Loucy (cell line): ENCODE results near the gene VHLL.
"Not testable (repeated sequence)": the region's sequence is repeated elsewhere in the genome, so short reads cannot be mapped to it uniquely, and the experiment has no call there.

Experiments used
- H2AFZ ChIP-seq: fragments of 200-600 bp; sonication (generic); 2 replicates; pipeline ENCODE4 v1.6.0; 2016; ENCODE audit warnings: antibody characterized with exemption, mild to moderate bottlenecking, low read length, moderate library complexity
- H3F3A ChIP-seq: fragments of 200-600 bp; 2 replicates; pipeline ENCODE4 v1.6.0; 2016; ENCODE audit warnings: antibody characterized with exemption, low read depth, mild to moderate bottlenecking
- H3K27me3 ChIP-seq: fragments of 200-600 bp; sonication (generic); 2 replicates; pipeline ENCODE4 v1.6.1; 2014; ENCODE audit warnings: low read length, mild to moderate bottlenecking; ENCODE audit not compliant: insufficient read depth, poor library complexity, severe bottlenecking
- H3K36me3 ChIP-seq: fragments of 200-600 bp; sonication (generic); 2 replicates; pipeline ENCODE4 v1.6.1; 2016; ENCODE audit warnings: low read length; ENCODE audit not compliant: insufficient read depth
- H3K4me1 ChIP-seq: fragments of 200-600 bp; sonication (generic); 2 replicates; pipeline ENCODE4 v1.5.1; 2014; ENCODE audit warnings: low read length, mild to moderate bottlenecking; ENCODE audit not compliant: insufficient read depth, poor library complexity, severe bottlenecking
- H3K4me2 ChIP-seq: fragments of 200-600 bp; sonication (generic); 2 replicates; pipeline ENCODE4 v1.6.0; 2014; ENCODE audit warnings: antibody characterized with exemption, low read length, low read depth, mild to moderate bottlenecking; ENCODE audit not compliant: poor library complexity, severe bottlenecking
- H3K4me3 ChIP-seq: fragments of 200-600 bp; sonication (generic); 2 replicates; pipeline ENCODE4 v1.5.1; 2014; ENCODE audit warnings: low read length, mild to moderate bottlenecking, mixed read lengths; ENCODE audit not compliant: poor library complexity, severe bottlenecking
- H3K79me2 ChIP-seq: fragments of 200-600 bp; sonication (generic); 2 replicates; pipeline ENCODE4 v1.6.1; 2014; ENCODE audit warnings: low read length; ENCODE audit not compliant: insufficient read depth
- H3K9ac ChIP-seq: fragments of 200-600 bp; sonication (generic); 2 replicates; pipeline ENCODE4 v1.6.0; 2014; ENCODE audit warnings: mild to moderate bottlenecking, low read depth, low read length, moderate library complexity; ENCODE audit not compliant: poor library complexity, severe bottlenecking
- H3K9me2 ChIP-seq: fragments of 200-600 bp; sonication (generic); replicated peaks from 2 replicates; pipeline ENCODE4 v1.6.1; 2016; ENCODE audit warnings: low read depth, low read length, mixed read lengths
- H3K9me3 ChIP-seq: fragments of 200-600 bp; sonication (generic); 2 replicates; pipeline ENCODE4 v1.6.1; 2014; ENCODE audit warnings: mild to moderate bottlenecking, antibody characterized with exemption, low read length, low read depth; ENCODE audit not compliant: insufficient read depth
- H4K20me1 ChIP-seq: fragments of 200-600 bp; sonication (generic); 2 replicates; pipeline ENCODE4 v1.6.0; 2014; ENCODE audit warnings: antibody characterized with exemption, low read length, mild to moderate bottlenecking; ENCODE audit not compliant: insufficient read depth, poor library complexity, severe bottlenecking
- CTCF ChIP-seq: fragments of 200-600 bp; sonication (generic); conservative IDR thresholded peaks from 2 replicates; pipeline ENCODE4 v1.5.1; 2014; ENCODE audit warnings: mild to moderate bottlenecking, antibody characterized with exemption, low read length
- EZH2phosphoT487 ChIP-seq: fragments of 200-600 bp; IDR thresholded peaks from 2 replicates; pipeline ENCODE4 v1.6.1; 2018; ENCODE audit warnings: antibody characterized with exemption, mild to moderate bottlenecking, moderate library complexity, borderline replicate concordance

VHLL gene

DNA sequence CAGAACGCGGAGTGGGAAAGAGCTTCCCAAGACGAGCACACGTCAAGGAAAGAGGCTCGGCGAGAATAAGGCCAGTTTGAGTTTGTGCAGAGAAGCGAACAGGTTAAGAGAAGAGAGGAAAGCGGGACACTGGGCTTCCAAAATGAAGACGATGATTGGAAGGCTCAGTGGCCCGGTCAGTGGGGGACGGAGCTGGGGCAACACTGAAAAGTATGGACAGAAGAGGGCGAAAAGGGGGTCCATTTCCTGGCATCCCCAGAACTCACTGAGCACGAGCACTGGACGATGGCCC, 38.7 kb upstream of the VHLL start:
- peak overlapping the region; percentile 91 for H3K9ac ChIP-seq
- H3K9me3 ChIP-seq, result no peaks in the 10 kb centered on the region
- peaks cover 24% of the 10 kb centered on the region for H3K4me1 ChIP-seq
- peaks cover 49% of the 10 kb centered on the region for H3K79me2 ChIP-seq
- peaks cover 45% of the 10 kb centered on the region for H4K20me1 ChIP-seq
- no peaks in the 10 kb centered on the region for H3F3A ChIP-seq
- no peaks in the 10 kb centered on the region for H3K27me3 ChIP-seq
- H3K4me2 ChIP-seq, result peak overlapping the region; percentile 82
- H3K36me3 ChIP-seq, result peaks cover 24% of the 10 kb centered on the region; the same call in 1 of the 2 replicates
- TF ChIP-seq CTCF (no peak), EZH2phosphoT487 (no peak)
- H3K9me2 ChIP-seq, result no peaks in the 10 kb centered on the region
- H2AFZ ChIP-seq, result peak overlapping the region; percentile 77
- peak overlapping the region; percentile 96 for H3K4me3 ChIP-seq

- TF ChIP-seq CTCF (no peak), EZH2phosphoT487 (no peak)
- Histone ChIP-seq H3K4me1 (peaks cover 24% of the 10 kb centered on the region), H3K79me2 (peaks cover 53% of the 10 kb centered on the region), H3K9me2 (no peaks in the 10 kb centered on the region), H3K27me3 (no peaks in the 10 kb centered on the region), H3K9me3 (no peaks in the 10 kb centered on the region), H2AFZ (peak overlapping the region; percentile 77), H3K4me2 (peak overlapping the region; percentile 82), H4K20me1 (peaks cover 45% of the 10 kb centered on the region), H3K4me3 (peak overlapping the region; percentile 96), H3F3A (no peaks in the 10 kb centered on the region), H3K36me3 (peaks cover 30% of the 10 kb centered on the region; the same call in 1 of the 2 replicates), H3K9ac (peak overlapping the region; percentile 91)
Measured at GRCh38 chr1:156337052-156337887, 38.2 kb upstream of the VHLL start.

DNA sequence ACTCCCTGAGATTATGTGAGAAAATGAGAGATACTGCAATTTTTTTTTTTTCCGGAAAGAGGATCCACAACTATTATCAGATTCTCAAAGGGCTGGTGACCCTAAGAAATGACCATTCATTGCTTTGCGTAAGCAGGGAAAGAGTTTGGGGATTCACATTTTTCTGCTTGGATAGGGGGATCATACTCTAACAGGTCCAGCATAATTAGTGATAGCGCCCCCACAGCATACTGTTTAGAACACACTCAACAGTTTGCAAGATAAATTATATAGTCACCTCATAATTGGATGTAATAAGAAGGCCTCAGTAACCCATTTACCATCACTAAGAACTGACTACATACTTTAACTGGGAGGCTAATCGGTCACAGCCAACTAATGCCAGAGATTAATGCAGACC, 37.1 kb upstream of the VHLL start:
- H3K79me2 ChIP-seq, result peaks cover 55% of the 10 kb centered on the region

DNA sequence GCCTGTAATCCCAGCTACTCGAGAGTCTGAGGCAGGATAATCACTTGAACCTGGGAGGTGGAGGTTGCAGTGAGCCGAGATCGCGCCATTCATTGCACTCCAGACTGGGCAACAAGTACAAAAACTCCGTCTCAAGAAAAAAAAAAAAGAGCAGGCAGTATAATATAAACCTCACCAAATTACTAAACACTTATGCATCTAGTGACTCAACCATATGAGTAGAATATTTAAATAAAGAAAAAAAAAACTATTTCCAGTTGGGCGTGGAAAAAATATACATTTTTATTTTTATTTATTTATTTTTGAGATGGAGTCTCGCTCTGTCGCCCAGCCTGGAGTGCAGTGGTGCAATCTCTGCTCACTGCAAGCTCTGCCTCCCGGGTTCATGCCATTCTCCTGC, 24.1 kb upstream of the VHLL start:
- H3K27me3 ChIP-seq, H4K20me1 ChIP-seq, H3K79me2 ChIP-seq, H3K9me2 ChIP-seq, H3F3A ChIP-seq, H3K4me1 ChIP-seq, H3K4me2 ChIP-seq, H3K4me3 ChIP-seq, H3K9me3 ChIP-seq, H2AFZ ChIP-seq, H3K9ac ChIP-seq: not testable (repeated sequence)
- H3K36me3 ChIP-seq, result peaks cover 63% of the 10 kb centered on the region

More for the DNA sequence above, 37.1 kb upstream of the VHLL start:
- Histone ChIP-seq H3K4me3 (peak overlapping the region; percentile 96), H3K27me3 (no peaks in the 10 kb centered on the region), H3K9me3 (no peaks in the 10 kb centered on the region), H3K4me2 (peak overlapping the region; percentile 82), H3K4me1 (peaks cover 24% of the 10 kb centered on the region), H3F3A (no peaks in the 10 kb centered on the region), H2AFZ (no peak overlapping the region), H3K9ac (peak overlapping the region; percentile 91), H3K9me2 (no peaks in the 10 kb centered on the region), H4K20me1 (peaks cover 45% of the 10 kb centered on the region), H3K36me3 (peaks cover 35% of the 10 kb centered on the region; the same call in 1 of the 2 replicates)
- TF ChIP-seq CTCF (peak; percentile 76), EZH2phosphoT487 (no peak)
